ENCODE data around the gene MYH9. TPM values are rescaled to one million over a fixed set of nuclear protein-coding genes. Genes with fewer than 3 reads are reported as not detected.

MYH9 gene
- total and polyA plus RNA-seq, 2 experiments from 2014 or later = 58.4 to 233 TPM

DNA sequence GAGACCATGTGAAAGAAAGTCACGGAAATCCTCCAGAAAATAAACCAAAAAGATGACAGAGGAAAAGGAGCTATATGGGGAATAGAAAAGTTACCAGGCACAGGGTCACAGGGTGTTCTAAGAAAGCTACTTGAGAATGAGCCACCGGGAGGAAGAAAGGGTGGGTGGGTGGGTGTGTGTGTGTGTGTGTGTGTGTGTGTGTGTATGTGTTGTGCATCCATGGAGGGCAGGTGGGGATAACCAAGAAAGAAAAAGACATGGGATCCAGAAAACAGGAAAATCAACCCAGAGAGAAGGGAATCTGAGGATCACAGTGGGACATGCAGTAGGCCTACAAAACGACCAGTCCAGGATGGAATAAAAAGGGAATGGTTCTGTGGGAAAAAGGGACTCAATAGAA lies 152.2 kb downstream of the MYH9 start:
- DNase-seq (ENCODE audit: low spot score) (no peak), ATAC-seq (no peak)
- no peak overlapping the region for H2AFZ ChIP-seq
- TF ChIP-seq EZH2 (IDR thresholded peaks at IDR 0.05; ENCODE audit: low read depth, unreplicated experiment) (no peak), STAT1 (IDR thresholded peaks at IDR 0.05; ENCODE audit: unreplicated experiment) (no peak)
- Mint-ChIP-seq H3K27ac (no peak overlapping the region; the same call in 1 of the 2 replicates), H3K9me3 (peaks cover 4% of the 10 kb centered on the region), H3K27me3 (ENCODE audit: insufficient read depth, low read depth, poor library complexity) (peaks cover 15% of the 10 kb centered on the region), H3K4me3 (no peak overlapping the region), H3K4me1 (peaks cover 26% of the 10 kb centered on the region), H3K36me3 (ENCODE audit: low read depth) (peaks cover 19% of the 10 kb centered on the region)
- H3F3A ChIP-seq (replicated peaks; ENCODE audit: low read depth) = no peaks in the 10 kb centered on the region
- H4K20me1 ChIP-seq (replicated peaks; ENCODE audit: insufficient read depth) = no peaks in the 10 kb centered on the region
- H3K4me2 ChIP-seq = no peak overlapping the region
- no peaks in the 10 kb centered on the region for H3K9me2 ChIP-seq (ENCODE audit: insufficient read depth)
- H3K4me1 ChIP-seq (ENCODE audit: insufficient read depth) = peaks cover 8% of the 10 kb centered on the region
- no peak overlapping the region for H3K4me3 ChIP-seq
- H3K36me3 ChIP-seq (ENCODE audit: insufficient read depth) = no peaks in the 10 kb centered on the region
- H3K27ac ChIP-seq (ENCODE audit: low read depth) = no peak overlapping the region
- no peaks in the 10 kb centered on the region for H3K27me3 ChIP-seq (ENCODE audit: insufficient read depth)
- H3K79me2 ChIP-seq (replicated peaks; ENCODE audit: insufficient read depth) = no peaks in the 10 kb centered on the region; the same call in 1 of the 2 replicates

DNA sequence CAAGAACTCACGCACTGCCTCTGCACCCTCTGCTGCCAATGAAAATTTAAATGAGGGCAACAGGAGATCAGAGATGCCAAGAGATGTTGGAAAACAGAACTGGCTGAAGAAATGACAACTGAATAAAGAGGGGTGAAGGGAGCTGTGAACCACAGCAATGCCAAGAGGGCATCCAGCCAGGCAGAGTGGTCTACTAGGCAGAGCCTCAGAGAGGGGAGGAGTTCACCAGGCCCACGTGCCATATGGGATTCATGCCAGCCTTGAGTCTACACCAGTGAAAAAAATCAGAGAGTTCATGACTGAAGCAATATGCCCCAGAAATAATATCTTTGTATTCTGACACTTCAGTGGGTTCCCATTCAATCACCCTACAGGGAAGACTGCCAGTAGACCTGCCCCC lies 152.8 kb downstream of the MYH9 start:
- no peaks in the 10 kb centered on the region for H4K20me1 ChIP-seq (replicated peaks; ENCODE audit: insufficient read depth)
- Mint-ChIP-seq H3K4me3 (no peak overlapping the region), H3K36me3 (ENCODE audit: low read depth) (peaks cover 19% of the 10 kb centered on the region), H3K4me1 (peaks cover 24% of the 10 kb centered on the region), H3K9me3 (peaks cover 4% of the 10 kb centered on the region), H3K27me3 (ENCODE audit: insufficient read depth, low read depth, poor library complexity) (peaks cover 15% of the 10 kb centered on the region), H3K27ac (no peak overlapping the region; the same call in 1 of the 2 replicates)
- H2AFZ ChIP-seq = no peak overlapping the region
- H3K4me3 ChIP-seq = no peak overlapping the region
- H3K4me2 ChIP-seq = no peak overlapping the region
- TF ChIP-seq STAT1 (IDR thresholded peaks at IDR 0.05; ENCODE audit: unreplicated experiment) = no peak
- TF ChIP-seq, protein P1, sequence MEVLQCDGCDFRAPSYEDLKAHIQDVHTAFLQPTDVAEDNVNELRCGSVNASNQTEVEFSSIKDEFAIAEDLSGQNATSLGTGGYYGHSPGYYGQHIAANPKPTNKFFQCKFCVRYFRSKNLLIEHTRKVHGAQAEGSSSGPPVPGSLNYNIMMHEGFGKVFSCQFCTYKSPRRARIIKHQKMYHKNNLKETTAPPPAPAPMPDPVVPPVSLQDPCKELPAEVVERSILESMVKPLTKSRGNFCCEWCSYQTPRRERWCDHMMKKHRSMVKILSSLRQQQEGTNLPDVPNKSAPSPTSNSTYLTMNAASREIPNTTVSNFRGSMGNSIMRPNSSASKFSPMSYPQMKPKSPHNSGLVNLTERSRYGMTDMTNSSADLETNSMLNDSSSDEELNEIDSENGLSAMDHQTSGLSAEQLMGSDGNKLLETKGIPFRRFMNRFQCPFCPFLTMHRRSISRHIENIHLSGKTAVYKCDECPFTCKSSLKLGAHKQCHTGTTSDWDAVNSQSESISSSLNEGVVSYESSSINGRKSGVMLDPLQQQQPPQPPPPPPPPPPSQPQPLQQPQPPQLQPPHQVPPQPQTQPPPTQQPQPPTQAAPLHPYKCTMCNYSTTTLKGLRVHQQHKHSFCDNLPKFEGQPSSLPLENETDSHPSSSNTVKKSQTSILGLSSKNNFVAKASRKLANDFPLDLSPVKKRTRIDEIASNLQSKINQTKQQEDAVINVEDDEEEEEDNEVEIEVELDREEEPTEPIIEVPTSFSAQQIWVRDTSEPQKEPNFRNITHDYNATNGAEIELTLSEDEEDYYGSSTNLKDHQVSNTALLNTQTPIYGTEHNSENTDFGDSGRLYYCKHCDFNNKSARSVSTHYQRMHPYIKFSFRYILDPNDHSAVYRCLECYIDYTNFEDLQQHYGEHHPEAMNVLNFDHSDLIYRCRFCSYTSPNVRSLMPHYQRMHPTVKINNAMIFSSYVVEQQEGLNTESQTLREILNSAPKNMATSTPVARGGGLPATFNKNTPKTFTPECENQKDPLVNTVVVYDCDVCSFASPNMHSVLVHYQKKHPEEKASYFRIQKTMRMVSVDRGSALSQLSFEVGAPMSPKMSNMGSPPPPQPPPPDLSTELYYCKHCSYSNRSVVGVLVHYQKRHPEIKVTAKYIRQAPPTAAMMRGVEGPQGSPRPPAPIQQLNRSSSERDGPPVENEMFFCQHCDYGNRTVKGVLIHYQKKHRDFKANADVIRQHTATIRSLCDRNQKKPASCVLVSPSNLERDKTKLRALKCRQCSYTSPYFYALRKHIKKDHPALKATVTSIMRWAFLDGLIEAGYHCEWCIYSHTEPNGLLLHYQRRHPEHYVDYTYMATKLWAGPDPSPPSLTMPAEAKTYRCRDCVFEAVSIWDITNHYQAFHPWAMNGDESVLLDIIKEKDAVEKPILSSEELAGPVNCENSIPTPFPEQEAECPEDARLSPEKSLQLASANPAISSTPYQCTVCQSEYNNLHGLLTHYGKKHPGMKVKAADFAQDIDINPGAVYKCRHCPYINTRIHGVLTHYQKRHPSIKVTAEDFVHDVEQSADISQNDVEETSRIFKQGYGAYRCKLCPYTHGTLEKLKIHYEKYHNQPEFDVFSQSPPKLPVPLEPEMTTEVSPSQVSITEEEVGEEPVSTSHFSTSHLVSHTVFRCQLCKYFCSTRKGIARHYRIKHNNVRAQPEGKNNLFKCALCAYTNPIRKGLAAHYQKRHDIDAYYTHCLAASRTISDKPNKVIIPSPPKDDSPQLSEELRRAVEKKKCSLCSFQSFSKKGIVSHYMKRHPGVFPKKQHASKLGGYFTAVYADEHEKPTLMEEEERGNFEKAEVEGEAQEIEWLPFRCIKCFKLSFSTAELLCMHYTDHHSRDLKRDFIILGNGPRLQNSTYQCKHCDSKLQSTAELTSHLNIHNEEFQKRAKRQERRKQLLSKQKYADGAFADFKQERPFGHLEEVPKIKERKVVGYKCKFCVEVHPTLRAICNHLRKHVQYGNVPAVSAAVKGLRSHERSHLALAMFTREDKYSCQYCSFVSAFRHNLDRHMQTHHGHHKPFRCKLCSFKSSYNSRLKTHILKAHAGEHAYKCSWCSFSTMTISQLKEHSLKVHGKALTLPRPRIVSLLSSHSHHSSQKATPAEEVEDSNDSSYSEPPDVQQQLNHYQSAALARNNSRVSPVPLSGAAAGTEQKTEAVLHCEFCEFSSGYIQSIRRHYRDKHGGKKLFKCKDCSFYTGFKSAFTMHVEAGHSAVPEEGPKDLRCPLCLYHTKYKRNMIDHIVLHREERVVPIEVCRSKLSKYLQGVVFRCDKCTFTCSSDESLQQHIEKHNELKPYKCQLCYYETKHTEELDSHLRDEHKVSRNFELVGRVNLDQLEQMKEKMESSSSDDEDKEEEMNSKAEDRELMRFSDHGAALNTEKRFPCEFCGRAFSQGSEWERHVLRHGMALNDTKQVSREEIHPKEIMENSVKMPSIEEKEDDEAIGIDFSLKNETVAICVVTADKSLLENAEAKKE (CRISPR knock-in tag; IDR thresholded peaks at IDR 0.05) = no peak
- ATAC-seq (no peak), DNase-seq (ENCODE audit: low spot score) (no peak)
- no peaks in the 10 kb centered on the region for H3K9me2 ChIP-seq (ENCODE audit: insufficient read depth)
- H3K27ac ChIP-seq (ENCODE audit: low read depth) = no peak overlapping the region
- H3K36me3 ChIP-seq (ENCODE audit: insufficient read depth) = no peaks in the 10 kb centered on the region
- H3K4me1 ChIP-seq (ENCODE audit: insufficient read depth) = peaks cover 8% of the 10 kb centered on the region
- H3K79me2 ChIP-seq (replicated peaks; ENCODE audit: insufficient read depth) = no peaks in the 10 kb centered on the region; the same call in 1 of the 2 replicates
- no peaks in the 10 kb centered on the region for H3K27me3 ChIP-seq (ENCODE audit: insufficient read depth)
- H3F3A ChIP-seq (replicated peaks; ENCODE audit: low read depth) = no peaks in the 10 kb centered on the region
